ENCODE data around the gene CANT1. TPM values are rescaled to one million over a fixed set of nuclear protein-coding genes. Genes with fewer than 3 reads are reported as not detected.

CANT1 gene
- total and polyA plus RNA-seq, 9 donors, result 18.6 to 48.8 (median 33.8) TPM

DNA sequence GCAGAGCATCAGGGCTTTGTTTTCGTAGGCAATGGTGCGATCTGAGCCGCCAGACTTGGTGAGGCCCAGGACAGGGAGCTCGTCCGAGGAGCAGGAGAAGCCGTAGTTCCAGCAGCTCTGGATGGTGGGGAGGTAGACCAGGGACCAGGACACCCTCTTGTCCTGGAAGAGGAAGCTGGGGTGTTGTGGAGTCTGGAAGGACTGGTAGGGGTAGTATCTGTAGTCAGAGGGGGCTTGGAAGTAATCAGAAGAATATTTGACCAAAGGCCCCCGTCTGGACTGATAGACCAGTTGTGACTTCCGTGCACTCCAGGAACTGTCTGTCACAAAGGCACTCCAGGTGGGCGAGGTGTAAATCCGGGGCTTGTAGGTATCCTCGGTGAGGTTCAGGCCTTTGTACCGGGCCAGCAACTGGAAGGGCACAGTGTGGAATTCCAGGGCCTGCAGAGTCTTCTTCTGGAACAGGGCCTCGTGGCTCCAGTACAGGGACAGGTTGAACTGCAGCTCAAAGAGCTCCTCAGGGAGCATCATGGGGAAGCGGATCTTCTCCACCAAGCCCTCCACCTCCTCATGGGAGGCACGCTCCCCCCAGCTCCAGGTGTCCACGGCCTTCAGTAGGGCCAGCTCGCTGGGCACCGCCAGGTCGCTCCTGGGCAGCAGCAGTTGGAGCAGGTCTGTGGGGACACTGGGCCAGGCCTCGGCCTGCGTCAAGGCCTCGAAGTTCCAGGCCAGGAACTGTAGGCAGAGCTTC, 37.6 kb downstream of the CANT1 start:
- no peaks in the 10 kb centered on the region for H3K36me3 ChIP-seq
- intact Hi-C loops (cut with DNase I), result loop anchor here (2.0 to 10.0 kb wide), 4 partner anchors 47 to 107 kb away; partner anchors contain the start of gene TIMP2 (in 2 of the 4)
- no peaks in the 10 kb centered on the region for H3K27me3 ChIP-seq
- TF ChIP-seq POLR2A (IDR thresholded peaks at IDR 0.05), result no peak
- TF ChIP-seq EP300 (IDR thresholded peaks at IDR 0.05), result no peak
- TF ChIP-seq, protein P1, sequence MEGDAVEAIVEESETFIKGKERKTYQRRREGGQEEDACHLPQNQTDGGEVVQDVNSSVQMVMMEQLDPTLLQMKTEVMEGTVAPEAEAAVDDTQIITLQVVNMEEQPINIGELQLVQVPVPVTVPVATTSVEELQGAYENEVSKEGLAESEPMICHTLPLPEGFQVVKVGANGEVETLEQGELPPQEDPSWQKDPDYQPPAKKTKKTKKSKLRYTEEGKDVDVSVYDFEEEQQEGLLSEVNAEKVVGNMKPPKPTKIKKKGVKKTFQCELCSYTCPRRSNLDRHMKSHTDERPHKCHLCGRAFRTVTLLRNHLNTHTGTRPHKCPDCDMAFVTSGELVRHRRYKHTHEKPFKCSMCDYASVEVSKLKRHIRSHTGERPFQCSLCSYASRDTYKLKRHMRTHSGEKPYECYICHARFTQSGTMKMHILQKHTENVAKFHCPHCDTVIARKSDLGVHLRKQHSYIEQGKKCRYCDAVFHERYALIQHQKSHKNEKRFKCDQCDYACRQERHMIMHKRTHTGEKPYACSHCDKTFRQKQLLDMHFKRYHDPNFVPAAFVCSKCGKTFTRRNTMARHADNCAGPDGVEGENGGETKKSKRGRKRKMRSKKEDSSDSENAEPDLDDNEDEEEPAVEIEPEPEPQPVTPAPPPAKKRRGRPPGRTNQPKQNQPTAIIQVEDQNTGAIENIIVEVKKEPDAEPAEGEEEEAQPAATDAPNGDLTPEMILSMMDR (IDR thresholded peaks at IDR 0.05), result no peak
- H3K27ac ChIP-seq, result peak overlapping the region in 1 of 2 donors; percentile 66
- peaks cover 16% of the 10 kb centered on the region for H3K4me1 ChIP-seq (ENCODE audit: insufficient read depth)
- H3K9me3 ChIP-seq, result no peaks in the 10 kb centered on the region
- no peak overlapping the region for H3K4me3 ChIP-seq
- WGBS, 3 donors, result 66 to 70% (median 67%) methylated on average over 20 to 22 of the region's 22 CpGs
- peak in 1 of 5 donors; percentile 36 for DNase-seq

DNA sequence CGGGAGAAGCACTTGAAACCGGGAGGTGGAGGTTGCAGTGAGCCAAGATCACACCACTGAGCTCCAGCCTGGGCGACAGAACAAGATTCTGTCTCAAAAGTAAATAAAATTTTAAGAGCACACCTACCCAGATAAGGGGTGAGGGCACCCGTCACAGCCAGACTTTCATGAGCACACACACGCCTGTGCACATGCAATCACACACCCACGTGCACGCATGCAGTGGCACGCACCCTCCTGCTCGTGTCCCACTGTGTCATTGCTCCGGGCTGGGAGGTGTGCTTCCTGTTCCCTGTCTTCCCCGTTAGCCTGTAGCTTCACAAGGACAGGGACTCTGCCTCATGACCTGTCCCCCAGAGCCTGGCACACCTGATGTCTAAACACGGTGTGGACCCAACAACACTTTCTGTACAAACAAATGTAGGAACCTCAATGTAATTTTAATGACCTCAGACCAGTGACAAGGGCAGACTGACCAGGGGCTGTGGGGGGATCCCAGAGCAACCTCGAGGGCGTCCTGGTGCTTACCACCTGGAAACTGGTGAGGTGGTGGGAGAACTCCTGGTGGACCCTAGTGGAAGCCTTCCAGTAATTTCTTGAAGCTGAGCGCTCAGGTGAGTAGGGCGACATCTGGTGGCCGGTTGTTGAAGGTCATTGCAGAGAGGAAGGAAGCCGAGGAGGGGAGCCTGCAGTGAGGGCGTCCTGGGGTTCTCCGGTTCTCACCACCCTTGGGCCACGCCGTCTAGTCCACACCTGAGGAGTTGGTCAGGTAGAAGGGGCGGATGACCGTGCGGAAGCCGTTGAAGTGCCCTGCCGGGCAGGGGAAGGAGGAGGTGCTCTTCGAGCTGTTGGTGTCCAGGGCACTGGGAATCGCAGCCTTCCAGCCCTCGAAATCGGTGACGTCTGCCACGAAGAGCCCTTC, 38.5 kb downstream of the CANT1 start:
- intact Hi-C loops (cut with DNase I), result loop anchor here (2.0 to 10.0 kb wide), 4 partner anchors 46 to 106 kb away; partner anchors contain the start of gene TIMP2 (in 2 of the 4)
- peaks cover 13% of the 10 kb centered on the region for H3K4me1 ChIP-seq (ENCODE audit: insufficient read depth)
- no peaks in the 10 kb centered on the region for H3K9me3 ChIP-seq
- DNase-seq, result peak; percentile 81 to 91 (median 89)
- H3K27me3 ChIP-seq, result no peaks in the 10 kb centered on the region
- TF ChIP-seq, protein P1 (IDR thresholded peaks at IDR 0.05), result peak; percentile 82 to 91 (median 88)
- TF ChIP-seq POLR2A (IDR thresholded peaks at IDR 0.05) (peak; percentile 10), EP300 (IDR thresholded peaks at IDR 0.05) (no peak)
- no peak overlapping the region for H3K4me3 ChIP-seq
- 30 to 40% (median 32%) methylated on average over 33 of the region's 33 CpGs for WGBS, 3 donors
- H3K36me3 ChIP-seq, result no peaks in the 10 kb centered on the region
- H3K27ac ChIP-seq, result peak overlapping the region; percentile 1 to 66

DNA sequence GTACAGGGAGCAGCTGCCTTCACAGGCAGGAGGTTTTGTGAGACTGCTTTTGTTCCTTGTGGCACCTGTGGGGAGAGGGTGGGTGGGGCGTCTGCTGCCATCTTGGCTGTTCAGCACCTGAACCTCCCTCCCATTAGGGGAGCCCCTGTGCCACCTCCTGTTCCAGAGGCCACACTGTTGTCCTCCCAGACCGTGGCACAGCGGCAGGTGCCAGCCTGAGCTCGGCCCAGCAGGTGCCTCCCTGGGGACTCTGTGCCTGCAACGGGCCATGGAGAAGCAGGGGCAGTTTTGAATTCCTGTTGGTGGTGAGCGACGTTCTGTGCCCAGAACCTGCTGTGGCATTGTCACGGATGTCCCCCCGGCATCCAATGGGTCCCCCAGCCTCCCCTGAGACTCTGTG, 39.7 kb downstream of the CANT1 start:
- H3K4me1 ChIP-seq (ENCODE audit: insufficient read depth), result peaks cover 11% of the 10 kb centered on the region
- no peak overlapping the region for H3K4me3 ChIP-seq
- intact Hi-C loops (cut with DNase I), result loop anchor here (2.0 to 10.0 kb wide), 4 partner anchors 45 to 105 kb away; partner anchors contain the start of gene TIMP2 (in 2 of the 4)
- no peaks in the 10 kb centered on the region for H3K9me3 ChIP-seq
- H3K27ac ChIP-seq, result peak overlapping the region in 1 of 2 donors; percentile 66
- H3K27me3 ChIP-seq, result no peaks in the 10 kb centered on the region
- DNase-seq, result peak in 1 of 5 donors; percentile 36
- 80 to 90% (median 87%) methylated on average over 9 of the region's 9 CpGs for WGBS, 3 donors
- TF ChIP-seq EP300 (IDR thresholded peaks at IDR 0.05), result no peak
- no peak for TF ChIP-seq POLR2A (IDR thresholded peaks at IDR 0.05)
- no peaks in the 10 kb centered on the region for H3K36me3 ChIP-seq

DNA sequence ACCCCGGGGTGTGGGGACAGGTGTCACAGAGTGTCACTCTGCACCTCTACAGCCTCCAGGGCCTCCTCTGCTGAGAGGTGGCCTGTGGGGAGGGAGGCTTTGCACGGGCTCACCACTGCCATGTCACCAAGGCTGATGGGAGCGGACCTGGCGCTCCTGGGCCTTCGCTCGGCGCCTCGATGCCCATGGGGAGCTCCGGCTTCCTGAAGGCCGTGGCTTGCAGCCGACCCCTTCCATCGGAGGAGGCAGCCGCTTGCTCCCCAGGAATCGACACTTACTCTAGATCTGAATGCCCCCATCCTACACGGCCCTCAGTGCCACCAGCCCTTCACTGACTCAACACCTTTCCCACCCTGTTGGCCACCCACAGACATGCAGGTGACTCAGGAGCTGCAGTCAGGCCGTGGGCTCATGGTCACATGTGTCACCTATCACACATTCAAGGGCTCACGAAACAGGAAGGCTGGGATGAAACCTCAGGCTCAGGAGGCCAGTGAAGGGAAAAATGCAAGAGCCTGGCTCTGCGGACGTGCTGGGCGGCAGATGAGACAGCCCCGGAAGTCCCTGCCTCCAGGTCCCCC, 41.7 kb downstream of the CANT1 start:
- Histone ChIP-seq H3K27ac (no peak overlapping the region), H3K9me3 (no peaks in the 10 kb centered on the region), H3K36me3 (no peaks in the 10 kb centered on the region), H3K27me3 (no peaks in the 10 kb centered on the region), H3K4me1 (ENCODE audit: insufficient read depth) (peaks cover 11% of the 10 kb centered on the region), H3K4me3 (no peak overlapping the region)
- DNase-seq, result no peak
- intact Hi-C loops (cut with DNase I), result loop anchor here in 1 of 4 donors (2.0 kb wide), 1 partner anchor 43 kb away; the partner anchor contains the start of gene TIMP2
- TF ChIP-seq POLR2A (IDR thresholded peaks at IDR 0.05), result no peak
- no peak for TF ChIP-seq EP300 (IDR thresholded peaks at IDR 0.05)
- TF ChIP-seq, protein P1 (IDR thresholded peaks at IDR 0.05), result no peak
- 88 to 90% (median 89%) methylated on average over 21 of the region's 21 CpGs for whole genome bisulfite sequencing, 3 donors

All from ovary (tissue), 9 donors.